ENCODE data around the gene PINLYP.

DNA sequence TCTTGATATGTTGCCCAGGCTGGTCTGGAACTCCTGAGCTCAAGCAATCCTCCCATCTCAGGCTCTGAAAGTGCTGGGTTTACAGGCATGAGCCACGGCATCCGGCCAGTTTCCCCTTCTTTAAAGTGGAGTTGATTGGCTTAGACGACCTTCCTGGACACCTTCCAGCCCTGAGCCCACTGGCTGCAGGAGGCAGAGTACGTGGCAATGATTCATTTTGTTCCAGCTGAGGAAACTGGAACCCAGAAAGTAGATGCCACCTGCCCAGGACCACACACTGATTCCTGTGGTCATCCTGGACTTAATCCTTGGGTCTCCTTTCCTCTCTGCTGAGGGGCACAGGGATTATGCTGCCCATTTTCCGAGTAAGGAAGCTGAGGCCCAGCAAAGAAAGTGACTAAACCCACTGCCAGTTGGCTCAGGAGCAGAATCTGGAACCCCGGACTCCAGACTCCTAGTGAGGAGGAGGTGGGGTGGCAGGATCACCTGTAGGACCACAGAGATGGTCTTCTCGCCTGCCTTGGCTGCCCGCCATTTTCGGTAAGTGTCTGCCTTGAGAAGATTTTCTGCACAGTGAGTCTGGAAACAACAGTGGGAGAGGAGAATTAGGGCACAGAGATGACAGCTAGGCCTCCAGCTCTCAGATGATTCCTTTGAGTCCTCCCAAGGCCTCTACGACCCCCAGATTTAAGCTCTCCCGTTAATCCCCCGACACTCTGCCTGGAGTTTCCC is 1.0 kb upstream of the PINLYP start:
- no peak for TF ChIP-seq ZNF8 (CRISPR knock-in tag; IDR thresholded peaks at IDR 0.05)
- no peak for TF ChIP-seq CSRNP3 (CRISPR knock-in tag; IDR thresholded peaks at IDR 0.05)
- TF ChIP-seq ZFP30 (CRISPR knock-in tag; IDR thresholded peaks at IDR 0.05): no peak
- no peak for TF ChIP-seq TSHZ2 (CRISPR knock-in tag; IDR thresholded peaks at IDR 0.05)
- TF ChIP-seq PATZ1 (CRISPR knock-in tag; IDR thresholded peaks at IDR 0.05; ENCODE audit: borderline replicate concordance): no peak
- TF ChIP-seq RARB (CRISPR knock-in tag; IDR thresholded peaks at IDR 0.05): no peak
- no peak for TF ChIP-seq ESRRG (CRISPR knock-in tag; IDR thresholded peaks at IDR 0.05)
- no peak for TF ChIP-seq ZFP3 (CRISPR knock-in tag; IDR thresholded peaks at IDR 0.05)
- no peak for TF ChIP-seq CSDC2 (CRISPR knock-in tag; IDR thresholded peaks at IDR 0.05)
- no peak for TF ChIP-seq ZC3H10 (CRISPR knock-in tag; IDR thresholded peaks at IDR 0.05)
- TF ChIP-seq ARNTL (CRISPR knock-in tag; IDR thresholded peaks at IDR 0.05; ENCODE audit: borderline replicate concordance, low read depth): no peak
- TF ChIP-seq PPARA (CRISPR knock-in tag; IDR thresholded peaks at IDR 0.05; ENCODE audit: borderline replicate concordance): no peak
